Neural cell (in vitro differentiated cells): ENCODE results near the gene GATM.

Experiments used
- EP300 ChIP-seq: fragments of 450-650 bp; conservative IDR thresholded peaks from 2 replicates; pipeline ENCODE4 v1.6.1; 2014; ENCODE audit warnings: antibody characterized with exemption, mild to moderate bottlenecking, moderate library complexity; ENCODE audit not compliant: poor library complexity, severe bottlenecking
- EZH2 ChIP-seq: fragments of 200-600, 300-800 bp; shearing (Covaris generic), sonication (generic); IDR thresholded peaks from 2 replicates; pipeline ENCODE4 v1.6.1; 2014; ENCODE audit warnings: antibody characterized with exemption, low read length, borderline replicate concordance, mild to moderate bottlenecking; ENCODE audit not compliant: insufficient read depth, poor library complexity, severe bottlenecking
- MXI1 ChIP-seq: fragments of 450-650 bp; conservative IDR thresholded peaks from 2 replicates; pipeline ENCODE4 v1.6.1; 2014; ENCODE audit warnings: antibody characterized with exemption, mild to moderate bottlenecking; ENCODE audit not compliant: poor library complexity, severe bottlenecking
- POLR2AphosphoS5 ChIP-seq: IDR thresholded peaks from 2 replicates; pipeline ENCODE4 v1.6.1; 2012
- TAF1 ChIP-seq: IDR thresholded peaks from 2 replicates; pipeline ENCODE4 v1.6.1; 2012; ENCODE audit warnings: low read depth
- TF ChIP-seq, protein P1 (sequence below): fragments of 450-650 bp; IDR thresholded peaks from 2 replicates; pipeline ENCODE4 v1.5.1; 2014; ENCODE audit warnings: antibody characterized with exemption, mild to moderate bottlenecking, moderate library complexity; ENCODE audit not compliant: poor library complexity, severe bottlenecking
- TF ChIP-seq, protein P2 (sequence below): IDR thresholded peaks from 2 replicates; pipeline ENCODE4 v1.6.1; 2012; ENCODE audit warnings: borderline replicate concordance

DNA sequence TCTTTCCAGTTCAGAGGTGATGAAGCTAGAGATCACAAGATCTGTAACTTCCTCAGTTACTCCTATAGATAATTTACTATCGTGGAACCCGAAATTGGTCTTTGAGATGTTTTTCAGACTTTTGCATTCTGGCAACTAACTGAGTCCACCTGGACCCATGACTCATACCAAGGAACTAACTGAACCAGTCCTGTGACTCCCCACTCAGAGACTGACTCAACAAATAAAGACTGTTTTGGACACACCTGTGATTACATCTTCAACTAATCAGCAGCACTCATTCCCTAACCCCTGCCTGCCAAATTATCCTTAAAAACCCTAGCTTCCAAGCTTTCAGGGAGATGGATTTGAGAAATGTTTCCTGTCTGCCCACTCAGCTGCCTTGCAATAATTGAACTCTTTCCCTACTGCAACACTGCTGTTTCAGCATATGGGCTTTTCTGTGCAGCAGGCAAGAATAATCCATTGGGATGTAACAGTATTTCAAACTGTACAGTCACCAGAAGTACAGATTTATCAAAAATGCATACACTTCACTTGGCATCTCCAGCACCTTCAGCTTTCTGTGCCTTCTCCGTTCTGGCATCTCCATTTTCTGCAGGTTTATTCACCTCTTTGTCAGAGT lies 57.7 kb downstream of the GATM start:
- TF ChIP-seq, protein P1, sequence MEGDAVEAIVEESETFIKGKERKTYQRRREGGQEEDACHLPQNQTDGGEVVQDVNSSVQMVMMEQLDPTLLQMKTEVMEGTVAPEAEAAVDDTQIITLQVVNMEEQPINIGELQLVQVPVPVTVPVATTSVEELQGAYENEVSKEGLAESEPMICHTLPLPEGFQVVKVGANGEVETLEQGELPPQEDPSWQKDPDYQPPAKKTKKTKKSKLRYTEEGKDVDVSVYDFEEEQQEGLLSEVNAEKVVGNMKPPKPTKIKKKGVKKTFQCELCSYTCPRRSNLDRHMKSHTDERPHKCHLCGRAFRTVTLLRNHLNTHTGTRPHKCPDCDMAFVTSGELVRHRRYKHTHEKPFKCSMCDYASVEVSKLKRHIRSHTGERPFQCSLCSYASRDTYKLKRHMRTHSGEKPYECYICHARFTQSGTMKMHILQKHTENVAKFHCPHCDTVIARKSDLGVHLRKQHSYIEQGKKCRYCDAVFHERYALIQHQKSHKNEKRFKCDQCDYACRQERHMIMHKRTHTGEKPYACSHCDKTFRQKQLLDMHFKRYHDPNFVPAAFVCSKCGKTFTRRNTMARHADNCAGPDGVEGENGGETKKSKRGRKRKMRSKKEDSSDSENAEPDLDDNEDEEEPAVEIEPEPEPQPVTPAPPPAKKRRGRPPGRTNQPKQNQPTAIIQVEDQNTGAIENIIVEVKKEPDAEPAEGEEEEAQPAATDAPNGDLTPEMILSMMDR, result no peak
- TF ChIP-seq EP300 (no peak), EZH2 (no peak), POLR2AphosphoS5 (no peak), TAF1 (no peak), MXI1 (no peak)
- TF ChIP-seq, protein P2, sequence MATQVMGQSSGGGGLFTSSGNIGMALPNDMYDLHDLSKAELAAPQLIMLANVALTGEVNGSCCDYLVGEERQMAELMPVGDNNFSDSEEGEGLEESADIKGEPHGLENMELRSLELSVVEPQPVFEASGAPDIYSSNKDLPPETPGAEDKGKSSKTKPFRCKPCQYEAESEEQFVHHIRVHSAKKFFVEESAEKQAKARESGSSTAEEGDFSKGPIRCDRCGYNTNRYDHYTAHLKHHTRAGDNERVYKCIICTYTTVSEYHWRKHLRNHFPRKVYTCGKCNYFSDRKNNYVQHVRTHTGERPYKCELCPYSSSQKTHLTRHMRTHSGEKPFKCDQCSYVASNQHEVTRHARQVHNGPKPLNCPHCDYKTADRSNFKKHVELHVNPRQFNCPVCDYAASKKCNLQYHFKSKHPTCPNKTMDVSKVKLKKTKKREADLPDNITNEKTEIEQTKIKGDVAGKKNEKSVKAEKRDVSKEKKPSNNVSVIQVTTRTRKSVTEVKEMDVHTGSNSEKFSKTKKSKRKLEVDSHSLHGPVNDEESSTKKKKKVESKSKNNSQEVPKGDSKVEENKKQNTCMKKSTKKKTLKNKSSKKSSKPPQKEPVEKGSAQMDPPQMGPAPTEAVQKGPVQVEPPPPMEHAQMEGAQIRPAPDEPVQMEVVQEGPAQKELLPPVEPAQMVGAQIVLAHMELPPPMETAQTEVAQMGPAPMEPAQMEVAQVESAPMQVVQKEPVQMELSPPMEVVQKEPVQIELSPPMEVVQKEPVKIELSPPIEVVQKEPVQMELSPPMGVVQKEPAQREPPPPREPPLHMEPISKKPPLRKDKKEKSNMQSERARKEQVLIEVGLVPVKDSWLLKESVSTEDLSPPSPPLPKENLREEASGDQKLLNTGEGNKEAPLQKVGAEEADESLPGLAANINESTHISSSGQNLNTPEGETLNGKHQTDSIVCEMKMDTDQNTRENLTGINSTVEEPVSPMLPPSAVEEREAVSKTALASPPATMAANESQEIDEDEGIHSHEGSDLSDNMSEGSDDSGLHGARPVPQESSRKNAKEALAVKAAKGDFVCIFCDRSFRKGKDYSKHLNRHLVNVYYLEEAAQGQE, result no peak
